HCT116 (cell line): ENCODE data around the gene LTV1. TPM values are rescaled to one million over a fixed set of nuclear protein-coding genes. Genes with fewer than 3 reads are reported as not detected.

Experiments
- ATAC-seq: fragments of 200-7000 bp; cut with Tn5 transposase; 2 replicates; pipeline ENCODE4 v1.9.1; 2020; ENCODE audit warnings: mild to moderate bottlenecking, moderate library complexity
- BruUV-seq: library from RNA; stranded (reverse); fragments of 400-500 nt; replicated peaks from 2 replicates; lab custom pipeline; 2021; lab: Mats Ljungman, UMichigan
- CTCF ChIA-PET: fragments of 300-600 bp; sonication (Branson Sonifier 250); formaldehyde crosslinking; loops from one replicate; lab custom pipeline; 2021; ENCODE audit warnings: antibody characterized with exemption; lab: Charles Lee
- POLR2A ChIA-PET: fragments of 300-600, 350-600 bp; sonication (Branson Sonifier 250); formaldehyde crosslinking; loops from one replicate; lab custom pipeline; 2021; ENCODE audit warnings: antibody characterized with exemption; lab: Charles Lee
- RAD21 ChIA-PET, 2 experiments: fragments of 300-600 bp; sonication (Branson Sonifier 250); formaldehyde crosslinking; loops; one replicate each; lab custom pipeline; 2023; ENCODE audit warnings: low total read pairs in 2 of 2; ENCODE audit not compliant: uncharacterized antibody in 2 of 2, unreplicated experiment in 2 of 2, low non-redundant PET in 1 of 2; lab: Charles Lee
- DNase-seq: peaks from one replicate; pipeline ENCODE4 v3.0.0-alpha.2; 2010; ENCODE audit warnings: low read depth, low spot score
- H2AFZ ChIP-seq: fragments of 200-600 bp; shearing (Covaris generic), sonication (generic); 2 replicates; pipeline ENCODE4 v1.6.1; 2017; ENCODE audit warnings: low read depth, mixed run types, mixed read lengths, antibody characterized with exemption, low read length; ENCODE audit not compliant: poor library complexity, severe bottlenecking
- H3K27ac ChIP-seq: 2 replicates; pipeline ENCODE4 v1.5.1; 2012; ENCODE audit warnings: low read depth, low read length
- H3K27me3 ChIP-seq: fragments of 200-600 bp; sonication (generic); 2 replicates; pipeline ENCODE4 v1.6.1; 2016; ENCODE audit warnings: mixed run types, low read length, mixed read lengths; ENCODE audit not compliant: insufficient read depth
- H3K36me3 ChIP-seq, 2 experiments: fragments of 200-500 bp in 1 of 2; fragments of 200-600 bp in 1 of 2; sonication (Bioruptor generic) in 1 of 2; sonication (generic) in 1 of 2; 2 replicates each; pipeline versions ENCODE4 v1.5.1 to v1.6.1; 2014 to 2016; ENCODE audit warnings: low read length in 2 of 2, inconsistent platforms in 1 of 2, mixed read lengths in 1 of 2, mixed run types in 1 of 2; ENCODE audit not compliant: insufficient read depth in 2 of 2, control insufficient read depth in 1 of 2
- H3K4me1 ChIP-seq, 2 experiments: fragments of 200-600 bp in 1 of 2; sonication (generic) in 1 of 2; 2 replicates each; pipeline versions ENCODE4 v1.5.1 to v1.6.1; 2012 to 2017; ENCODE audit warnings: low read length in 2 of 2, inconsistent platforms in 1 of 2, mild to moderate bottlenecking in 1 of 2, mixed read lengths in 1 of 2, mixed run types in 1 of 2, moderate library complexity in 1 of 2; ENCODE audit not compliant: insufficient read depth in 2 of 2, control insufficient read depth in 1 of 2
- H3K4me2 ChIP-seq: fragments of 200-600 bp; sonication (generic); 2 replicates; pipeline ENCODE4 v1.6.1; 2017; ENCODE audit warnings: mixed run types, low read length, mixed read lengths
- H3K4me3 ChIP-seq, 2 experiments: fragments of 200-600 bp in 1 of 2; sonication (generic) in 1 of 2; replicated peaks in 1 of 2; 2 replicates each; pipeline ENCODE4 v1.5.1; 2011 to 2016; ENCODE audit warnings: low read length in 2 of 2, control low read depth in 1 of 2, low read depth in 1 of 2, mild to moderate bottlenecking in 1 of 2, mixed read lengths in 1 of 2, mixed run types in 1 of 2
- H3K79me2 ChIP-seq: fragments of 200-600 bp; sonication (generic); 2 replicates; pipeline ENCODE4 v1.6.1; 2017; ENCODE audit warnings: mild to moderate bottlenecking, mixed run types, low read length, moderate library complexity, mixed read lengths; ENCODE audit not compliant: insufficient read depth
- H3K9ac ChIP-seq: fragments of 200-600 bp; sonication (generic); 2 replicates; pipeline ENCODE4 v1.6.1; 2016; ENCODE audit warnings: low read length, mixed read lengths
- H3K9me2 ChIP-seq: fragments of 200-600 bp; sonication (generic), shearing (Covaris generic); 2 replicates; pipeline ENCODE4 v1.6.1; 2017; ENCODE audit warnings: mixed run types, mild to moderate bottlenecking, moderate library complexity; ENCODE audit not compliant: insufficient read depth
- H3K9me3 ChIP-seq, 2 experiments: fragments of 200-500 bp in 1 of 2; fragments of 200-600 bp in 1 of 2; sonication (Bioruptor generic) in 1 of 2; sonication (generic) in 1 of 2; 2 replicates each; pipeline ENCODE4 v1.6.1; 2014 to 2017; ENCODE audit warnings: low read length in 2 of 2, mixed read lengths in 2 of 2, inconsistent platforms in 1 of 2, low read depth in 1 of 2, mild to moderate bottlenecking in 1 of 2, mixed run types in 1 of 2, moderate library complexity in 1 of 2; ENCODE audit not compliant: control insufficient read depth in 1 of 2, insufficient read depth in 1 of 2
- H4K20me1 ChIP-seq: fragments of 200-600 bp; sonication (generic), shearing (Covaris generic); 2 replicates; pipeline ENCODE4 v1.6.1; 2017; ENCODE audit warnings: mixed run types, mild to moderate bottlenecking, moderate library complexity; ENCODE audit not compliant: insufficient read depth
- CBX3 ChIP-seq: IDR thresholded peaks from 2 replicates; pipeline ENCODE4 v1.6.1; 2012; ENCODE audit warnings: low read depth
- CEBPB ChIP-seq: IDR thresholded peaks from 2 replicates; pipeline ENCODE4 v1.6.1; 2012; ENCODE audit warnings: low read depth
- EGR1 ChIP-seq: IDR thresholded peaks from 2 replicates; pipeline ENCODE4 v1.6.1; 2012; ENCODE audit warnings: low read depth
- EZH2phosphoT487 ChIP-seq: fragments of 200-600 bp; IDR thresholded peaks from 2 replicates; pipeline ENCODE4 v1.6.1; 2018; ENCODE audit warnings: antibody characterized with exemption, borderline replicate concordance
- FOSL1 ChIP-seq: IDR thresholded peaks from 2 replicates; pipeline ENCODE4 v1.6.1; 2012; ENCODE audit warnings: low read depth
- JUND ChIP-seq: IDR thresholded peaks from 2 replicates; pipeline ENCODE4 v1.6.1; 2012
- POLR2A ChIP-seq: IDR thresholded peaks from 2 replicates; pipeline ENCODE4 v1.7.0; 2011; ENCODE audit warnings: borderline replicate concordance; ENCODE audit not compliant: insufficient read depth, insufficient read length; ENCODE audit errors: extremely low read depth
- SRF ChIP-seq: IDR thresholded peaks from 2 replicates; pipeline ENCODE4 v1.6.1; 2012; ENCODE audit warnings: low read depth
- ZFX ChIP-seq: fragments of 450-650 bp; IDR thresholded peaks from 2 replicates; pipeline ENCODE4 v1.6.1; 2017
- intact Hi-C: fragments of 100-400 bp; cut with micrococcal nuclease; formaldehyde crosslinking; loops from 2 replicates; pipeline ENCODE4 v1.10.0; 2022
- total RNA-seq: library from RNA; stranded (reverse); gene quantifications from one replicate; pipeline ENCODE4 v1.2.1, GENCODE V29; 2021; ENCODE audit not compliant: unreplicated experiment
- TF ChIP-seq, protein P1 (sequence below), 3 experiments: fragments of 200-600 bp in 1 of 3; sonication (generic) in 1 of 3; IDR thresholded peaks in 2 of 3; conservative IDR thresholded peaks in 1 of 3; 2 replicates each; pipeline ENCODE4 v1.5.1; 2012 to 2017; ENCODE audit warnings: low read depth in 2 of 3, low read length in 2 of 3, antibody characterized with exemption in 1 of 3, borderline replicate concordance in 1 of 3, control low read depth in 1 of 3, mild to moderate bottlenecking in 1 of 3, mixed read lengths in 1 of 3, mixed run types in 1 of 3, moderate library complexity in 1 of 3; ENCODE audit not compliant: insufficient read depth in 1 of 3
- TF ChIP-seq, protein P2 (sequence below): IDR thresholded peaks from 2 replicates; pipeline ENCODE4 v1.6.1; 2011; ENCODE audit warnings: mild to moderate bottlenecking, low read length, moderate library complexity; ENCODE audit not compliant: insufficient replicate concordance; ENCODE audit errors: extremely low read depth

The LTV1 gene
- total RNA-seq, 1 experiment from 2014 or later: 40.3 TPM

DNA sequence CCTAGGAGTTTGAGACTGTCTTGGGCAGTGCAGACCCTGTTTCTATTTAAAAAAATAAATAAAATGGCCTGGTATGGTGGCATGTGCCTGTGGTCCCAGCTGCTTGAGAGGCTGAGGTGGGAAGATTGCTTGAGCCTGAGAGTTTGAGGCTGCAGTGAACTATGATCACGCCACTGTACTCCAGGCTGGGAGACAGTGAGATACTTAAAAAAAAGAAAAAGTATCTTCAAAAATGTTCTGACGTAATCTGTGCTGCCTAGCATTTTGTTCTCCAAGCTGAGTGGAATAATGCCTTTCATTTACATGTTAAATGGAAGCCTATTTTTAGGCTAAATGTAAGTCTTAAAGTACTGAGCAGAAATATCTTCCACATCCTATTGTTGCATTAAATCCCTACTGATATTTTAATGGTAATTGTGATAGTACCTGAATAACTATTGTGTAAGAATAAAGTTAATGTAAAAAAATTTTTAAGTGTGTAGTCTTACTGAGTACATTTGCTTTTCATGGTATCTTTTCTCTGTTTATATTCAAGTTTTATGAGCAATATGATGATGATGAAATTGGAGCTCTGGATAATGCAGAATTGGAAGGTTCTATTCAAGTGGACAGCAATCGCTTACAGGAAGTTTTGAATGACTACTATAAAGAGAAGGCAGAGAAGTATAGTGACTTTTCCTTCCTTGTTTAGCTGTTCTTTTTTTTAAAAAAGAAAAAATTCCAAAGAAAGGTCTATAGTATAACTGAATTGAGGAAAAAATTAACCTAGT lies 16.9 kb downstream of the LTV1 start:
- Histone ChIP-seq H3K79me2 (peaks cover 31% of the 10 kb centered on the region), H2AFZ (no peak overlapping the region), H3K27me3 (no peaks in the 10 kb centered on the region), H3K9me3 (no peaks in the 10 kb centered on the region), H4K20me1 (0 out of 2 replicates have a peak, but pooled peaks cover 7% of the 10 kb centered on the region), H3K9me2 (no peaks in the 10 kb centered on the region), H3K4me2 (no peak overlapping the region), H3K4me1 (no peaks in the 10 kb centered on the region), H3K4me3 (no peak overlapping the region), H3K9ac (no peak overlapping the region), H3K36me3 (peaks cover 47 to 55% of the 10 kb centered on the region in 2 experiments; a peak in 3 of 4 replicates), H3K27ac (no peak overlapping the region)
- DNase-seq (no peak), ATAC-seq (no peak)
- intact Hi-C loops: no loop called here
- ChIA-PET POLR2A (interaction anchor here (1.0 kb wide), 1 partner anchor 11 kb away, joined by 5 read pairs; no protein-coding TSS in a partner anchor), RAD21 (no interaction called here), CTCF (no interaction called here)
- no peak for TF ChIP-seq CBX3
- TF ChIP-seq JUND: no peak
- TF ChIP-seq, protein P1, sequence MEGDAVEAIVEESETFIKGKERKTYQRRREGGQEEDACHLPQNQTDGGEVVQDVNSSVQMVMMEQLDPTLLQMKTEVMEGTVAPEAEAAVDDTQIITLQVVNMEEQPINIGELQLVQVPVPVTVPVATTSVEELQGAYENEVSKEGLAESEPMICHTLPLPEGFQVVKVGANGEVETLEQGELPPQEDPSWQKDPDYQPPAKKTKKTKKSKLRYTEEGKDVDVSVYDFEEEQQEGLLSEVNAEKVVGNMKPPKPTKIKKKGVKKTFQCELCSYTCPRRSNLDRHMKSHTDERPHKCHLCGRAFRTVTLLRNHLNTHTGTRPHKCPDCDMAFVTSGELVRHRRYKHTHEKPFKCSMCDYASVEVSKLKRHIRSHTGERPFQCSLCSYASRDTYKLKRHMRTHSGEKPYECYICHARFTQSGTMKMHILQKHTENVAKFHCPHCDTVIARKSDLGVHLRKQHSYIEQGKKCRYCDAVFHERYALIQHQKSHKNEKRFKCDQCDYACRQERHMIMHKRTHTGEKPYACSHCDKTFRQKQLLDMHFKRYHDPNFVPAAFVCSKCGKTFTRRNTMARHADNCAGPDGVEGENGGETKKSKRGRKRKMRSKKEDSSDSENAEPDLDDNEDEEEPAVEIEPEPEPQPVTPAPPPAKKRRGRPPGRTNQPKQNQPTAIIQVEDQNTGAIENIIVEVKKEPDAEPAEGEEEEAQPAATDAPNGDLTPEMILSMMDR (IDR thresholded peaks at IDR 0.05 in 2 of 3, conservative IDR thresholded peaks at IDR 0.05 in 1 of 3; ENCODE audit: borderline replicate concordance in 1 of 3, insufficient read depth in 1 of 3, low read depth in 2 of 3, low read length in 2 of 3): no peak
- TF ChIP-seq POLR2A: no peak
- TF ChIP-seq, protein P2, sequence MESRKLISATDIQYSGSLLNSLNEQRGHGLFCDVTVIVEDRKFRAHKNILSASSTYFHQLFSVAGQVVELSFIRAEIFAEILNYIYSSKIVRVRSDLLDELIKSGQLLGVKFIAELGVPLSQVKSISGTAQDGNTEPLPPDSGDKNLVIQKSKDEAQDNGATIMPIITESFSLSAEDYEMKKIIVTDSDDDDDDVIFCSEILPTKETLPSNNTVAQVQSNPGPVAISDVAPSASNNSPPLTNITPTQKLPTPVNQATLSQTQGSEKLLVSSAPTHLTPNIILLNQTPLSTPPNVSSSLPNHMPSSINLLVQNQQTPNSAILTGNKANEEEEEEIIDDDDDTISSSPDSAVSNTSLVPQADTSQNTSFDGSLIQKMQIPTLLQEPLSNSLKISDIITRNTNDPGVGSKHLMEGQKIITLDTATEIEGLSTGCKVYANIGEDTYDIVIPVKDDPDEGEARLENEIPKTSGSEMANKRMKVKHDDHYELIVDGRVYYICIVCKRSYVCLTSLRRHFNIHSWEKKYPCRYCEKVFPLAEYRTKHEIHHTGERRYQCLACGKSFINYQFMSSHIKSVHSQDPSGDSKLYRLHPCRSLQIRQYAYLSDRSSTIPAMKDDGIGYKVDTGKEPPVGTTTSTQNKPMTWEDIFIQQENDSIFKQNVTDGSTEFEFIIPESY: no peak
- TF ChIP-seq ZFX: no peak
- no peak for TF ChIP-seq SRF
- TF ChIP-seq EGR1: no peak
- no peak for TF ChIP-seq EZH2phosphoT487
- no peak for TF ChIP-seq CEBPB
- no peak for TF ChIP-seq FOSL1
- no TSS peak for BruUV-seq
